Central memory CD4-positive, alpha-beta T cell (primary cell): ENCODE results near the gene HSPA12B.
A peak's percentile ranks its signal among the peaks of the same experiment; 100 is the strongest.
"Not testable (repeated sequence)": the region's sequence is repeated elsewhere in the genome, so short reads cannot be mapped to it uniquely, and the experiment has no call there.

Experiments used
- DNase-seq: peaks from one replicate; pipeline ENCODE4 v3.0.0; 2022

Gene HSPA12B

DNA sequence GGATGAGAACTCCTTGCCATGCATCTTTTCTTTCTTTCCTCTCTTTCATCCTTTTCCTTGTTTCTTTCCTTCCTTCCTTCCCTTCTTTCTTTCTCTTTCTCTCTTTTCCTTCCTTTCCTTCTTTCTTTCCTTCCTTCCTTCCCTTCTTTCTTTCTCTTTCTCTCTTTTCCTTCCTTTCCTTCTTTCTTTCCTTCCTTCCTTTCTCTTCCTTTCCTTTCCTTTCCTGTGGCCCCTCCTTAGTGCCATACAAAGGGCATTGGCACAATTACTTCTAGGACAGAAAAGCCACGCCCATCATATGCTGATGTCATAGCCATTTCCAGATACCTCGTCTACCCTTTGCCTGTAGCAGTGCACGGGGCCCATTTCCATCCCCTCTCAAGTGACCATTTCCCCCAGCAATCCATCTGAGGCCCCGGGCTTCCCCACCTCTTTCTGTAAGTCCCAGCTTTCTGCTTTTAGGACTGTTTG is 56.2 kb downstream of the HSPA12B start:
- no peak for DNase-seq

DNA sequence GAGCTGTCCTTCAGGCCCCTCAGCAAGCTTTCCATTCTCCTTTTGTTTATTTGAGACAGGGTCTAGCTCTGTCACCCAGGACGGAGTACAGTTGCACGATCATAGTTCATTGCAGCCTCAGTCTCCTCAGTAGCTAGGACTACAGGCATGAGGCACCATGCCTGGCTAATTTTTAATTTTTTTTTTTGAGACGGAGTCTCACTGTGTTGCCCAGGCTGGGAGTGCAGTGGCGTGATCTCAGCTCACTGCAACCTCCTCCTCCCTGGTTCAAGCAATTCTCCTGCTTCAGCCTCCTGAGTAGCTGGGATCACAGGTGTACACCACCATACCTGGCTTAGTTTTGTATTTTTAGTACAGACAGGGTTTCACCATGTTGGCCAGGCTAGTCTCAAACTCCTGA is 56.7 kb downstream of the HSPA12B start:
- not testable (repeated sequence) for DNase-seq

DNA sequence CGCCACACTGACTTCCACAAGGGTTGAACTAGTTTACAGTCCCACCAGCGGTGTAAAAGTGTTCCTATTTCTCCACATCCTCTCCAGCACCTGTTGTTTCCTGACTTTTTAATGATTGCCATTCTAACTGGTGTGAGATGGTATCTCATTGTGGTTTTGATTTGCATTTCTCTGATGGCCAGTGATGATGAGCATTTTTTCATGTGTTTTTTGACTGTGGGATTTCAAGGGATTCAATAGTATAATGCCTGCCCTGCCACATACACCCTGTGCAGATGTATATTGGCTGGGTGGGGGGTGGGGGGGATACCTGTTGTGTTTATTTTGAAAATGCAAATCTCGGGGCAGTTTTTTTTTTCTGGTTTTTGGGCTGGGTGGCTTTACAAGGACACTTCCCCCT is 61.7 kb downstream of the HSPA12B start:
- not testable (repeated sequence) for DNase-seq

DNA sequence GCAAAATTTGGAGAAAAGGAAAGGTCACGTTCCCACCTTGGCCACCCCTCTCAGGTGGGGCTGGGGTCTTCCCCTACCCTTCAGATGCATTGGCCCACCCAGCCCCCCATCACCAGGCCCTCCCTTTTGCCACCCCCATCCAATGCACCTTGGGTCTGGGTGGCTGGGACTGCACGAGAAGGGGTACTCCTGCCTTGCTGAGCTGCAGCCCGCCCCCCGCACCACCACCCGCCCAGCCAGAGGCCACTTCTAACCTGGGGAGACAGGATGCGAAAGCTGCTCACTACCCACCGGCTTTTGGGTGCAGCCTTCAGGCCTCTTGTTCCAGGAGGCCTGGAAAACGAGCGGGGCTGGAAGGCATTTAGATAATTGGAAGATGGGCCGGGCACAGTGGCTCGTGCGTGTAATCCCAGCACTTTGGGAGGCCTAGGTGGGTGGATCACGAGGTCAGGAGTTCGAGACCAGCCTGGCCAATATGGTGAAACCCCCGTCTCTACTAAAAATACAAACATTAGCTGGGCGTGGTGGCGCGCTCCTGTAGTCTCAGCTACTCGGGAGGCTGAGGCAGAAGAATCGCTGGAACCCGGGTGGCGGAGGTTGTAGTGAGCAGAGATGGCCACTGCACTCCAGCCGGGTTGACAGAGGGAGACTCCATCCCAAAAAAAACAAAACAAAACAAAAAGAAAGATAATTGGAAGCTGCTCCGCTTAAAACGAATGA is 62.4 kb downstream of the HSPA12B start:
- no peak for DNase-seq

DNA sequence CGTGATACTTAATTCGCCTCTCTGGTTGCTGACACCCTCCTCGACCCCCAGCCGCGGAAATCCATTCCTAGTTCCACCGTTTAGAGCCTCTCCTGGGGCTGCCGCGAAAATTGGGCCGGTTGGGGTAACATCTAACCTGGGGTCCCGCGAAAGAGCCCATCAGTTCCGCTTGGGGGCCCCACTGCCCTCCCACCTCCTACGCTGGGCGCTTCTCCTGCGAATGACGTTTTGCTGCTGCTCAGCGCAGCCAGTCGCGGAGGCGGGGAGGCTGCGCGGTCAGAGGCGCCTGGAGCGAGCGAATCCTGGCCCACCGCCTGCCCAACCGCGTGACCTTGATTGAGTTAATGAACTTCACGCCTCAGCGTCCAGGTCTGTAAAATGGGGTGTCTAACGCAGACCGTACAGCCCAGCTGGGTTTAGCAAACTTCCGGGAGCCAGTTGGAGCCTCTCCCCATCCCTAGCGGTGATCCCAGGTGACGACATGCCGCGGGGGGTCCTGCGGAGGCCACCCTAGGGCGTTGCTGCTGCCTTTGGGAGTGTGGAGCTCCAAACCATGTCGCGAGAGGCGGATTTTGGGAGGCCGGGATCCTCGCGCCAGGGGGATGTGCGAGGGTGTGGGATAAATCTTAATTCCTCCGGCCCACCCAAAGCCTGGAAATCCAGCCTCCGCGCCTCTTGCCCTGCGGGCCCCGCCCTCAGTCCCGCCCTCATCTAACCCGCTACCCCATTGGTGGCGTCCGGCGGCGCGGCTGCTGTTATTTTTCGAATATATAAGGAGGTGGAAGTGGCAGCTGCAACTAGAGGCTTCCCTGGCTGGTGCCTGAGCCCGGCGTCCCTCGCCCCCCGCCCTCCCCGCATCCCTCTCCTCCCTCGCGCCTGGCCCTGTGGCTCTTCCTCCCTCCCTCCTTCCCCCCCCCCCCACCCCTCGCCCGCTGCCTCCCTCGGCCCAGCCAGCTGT is 63.3 kb downstream of the HSPA12B start, which contains the start of gene CDC25B:
Gene CDC25B, plus strand, starts transcription at position 800 of the 958 bp plus-strand sequence. CDS start 222 bp downstream, outside the sequence.
- peak; percentile 79 for DNase-seq

DNA sequence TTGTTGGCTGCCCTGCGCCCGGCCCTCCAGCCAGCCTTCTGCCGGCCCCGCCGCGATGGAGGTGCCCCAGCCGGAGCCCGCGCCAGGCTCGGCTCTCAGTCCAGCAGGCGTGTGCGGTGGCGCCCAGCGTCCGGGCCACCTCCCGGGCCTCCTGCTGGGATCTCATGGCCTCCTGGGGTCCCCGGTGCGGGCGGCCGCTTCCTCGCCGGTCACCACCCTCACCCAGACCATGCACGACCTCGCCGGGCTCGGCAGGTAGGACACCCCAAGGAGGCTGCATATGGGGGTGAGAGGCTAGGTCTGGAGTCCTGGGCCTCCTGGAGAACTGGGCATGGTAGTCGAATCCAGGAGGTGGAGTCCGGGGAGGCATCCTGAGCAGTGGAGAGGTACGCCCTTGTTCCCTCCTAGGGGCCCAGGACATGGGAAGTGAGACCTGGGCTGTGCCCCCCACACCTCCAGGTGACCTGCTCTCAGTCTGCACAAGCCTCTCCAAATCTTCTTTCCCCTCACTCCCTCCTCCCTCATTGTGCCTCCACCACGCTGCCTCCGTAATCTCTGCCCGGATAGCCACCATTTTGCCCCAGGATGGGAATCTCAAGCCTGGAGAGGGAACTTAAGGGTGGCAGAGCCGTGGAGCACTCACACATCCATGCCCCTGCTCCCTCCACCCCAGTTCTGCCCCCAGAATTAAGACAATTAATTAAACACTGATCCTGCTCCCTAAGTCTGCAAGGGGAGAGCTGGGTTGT is 64.2 kb downstream of the HSPA12B start:
- DNase-seq = no peak

DNA sequence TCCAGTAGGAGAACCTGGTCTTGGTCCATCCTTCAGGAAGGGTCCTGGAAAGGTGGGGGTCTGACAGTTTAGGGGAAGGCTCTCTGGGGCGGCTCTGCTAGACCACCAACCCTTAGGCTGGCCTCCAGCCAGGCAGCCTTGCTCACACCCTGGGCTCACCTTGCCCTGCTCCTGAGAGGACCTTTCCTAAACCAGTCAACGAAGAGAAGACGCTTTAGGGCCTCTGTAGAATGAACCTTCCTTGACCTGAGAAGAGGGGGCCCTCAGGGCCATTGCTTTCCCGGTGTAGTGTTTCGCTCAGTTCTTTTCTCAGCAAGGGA is 64.7 kb downstream of the HSPA12B start:
- no peak for DNase-seq

DNA sequence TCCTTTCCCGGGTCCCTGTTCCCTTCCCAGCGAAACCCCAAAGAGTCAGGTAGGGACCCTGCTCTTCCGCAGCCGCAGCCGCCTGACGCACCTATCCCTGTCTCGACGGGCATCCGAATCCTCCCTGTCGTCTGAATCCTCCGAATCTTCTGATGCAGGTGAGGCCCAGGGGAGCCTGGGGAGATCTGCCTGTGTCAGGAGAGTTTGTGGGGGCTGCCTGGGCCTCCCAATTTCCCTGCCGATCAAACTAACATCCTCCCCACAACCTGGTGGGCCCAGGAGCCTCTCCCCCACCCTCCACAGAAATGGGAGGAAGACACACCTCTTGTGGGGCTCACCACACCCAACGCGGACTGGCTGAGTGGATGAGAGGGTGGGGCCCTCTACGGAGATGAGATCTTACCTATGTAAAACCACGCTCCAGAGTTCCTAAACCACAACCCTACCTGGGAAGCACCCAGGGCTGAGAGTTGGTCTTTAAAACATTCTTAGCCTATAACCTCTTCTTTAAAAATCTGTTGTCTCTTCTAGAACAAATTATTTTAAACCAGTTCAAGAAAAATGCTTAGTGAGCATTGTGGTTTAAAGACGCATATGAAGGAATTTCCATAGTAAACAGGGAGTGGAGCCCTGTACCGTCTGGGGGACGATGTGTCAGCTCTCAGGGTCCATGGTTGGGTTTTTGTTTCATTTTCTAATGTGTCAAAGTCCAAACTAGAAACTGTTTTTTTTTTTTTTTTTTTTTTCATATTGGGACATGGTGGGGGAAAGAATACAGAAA is 65.3 kb downstream of the HSPA12B start:
- DNase-seq = peak; percentile 59

DNA sequence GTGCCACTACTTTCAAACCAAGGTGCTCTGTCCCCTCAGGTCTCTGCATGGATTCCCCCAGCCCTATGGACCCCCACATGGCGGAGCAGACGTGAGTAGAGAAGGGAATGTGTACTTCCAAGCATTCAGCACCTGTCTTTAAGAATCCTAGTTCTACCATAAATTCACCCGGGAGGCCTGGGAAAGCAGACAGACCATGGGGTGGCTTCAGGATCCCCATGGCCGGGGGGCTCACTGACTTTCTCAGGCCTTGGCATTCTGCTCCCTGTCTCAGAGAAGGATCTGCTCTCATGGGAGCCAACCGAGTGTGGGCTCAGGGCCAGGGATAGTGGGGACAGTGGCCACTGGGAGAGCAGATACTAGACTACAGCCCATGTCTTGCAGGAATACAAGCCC is 65.9 kb downstream of the HSPA12B start:
- no peak for DNase-seq

DNA sequence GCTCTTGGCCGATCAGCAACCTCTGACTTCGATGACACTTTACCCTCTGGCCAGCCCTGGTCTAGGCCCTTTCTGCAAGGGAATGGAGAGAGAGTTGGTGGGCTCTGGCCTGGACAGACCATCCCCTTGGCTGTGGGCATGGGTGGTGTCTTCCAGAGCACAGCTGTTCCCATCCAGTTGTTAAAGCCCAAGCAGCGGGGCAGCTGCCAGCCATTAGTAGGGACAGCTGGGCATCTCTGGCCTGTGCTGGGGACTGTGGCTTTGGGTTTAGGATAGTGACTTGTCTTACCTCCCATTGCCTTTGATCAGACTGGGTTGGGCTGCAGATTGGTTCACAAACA is 66.4 kb downstream of the HSPA12B start:
- no peak for DNase-seq

DNA sequence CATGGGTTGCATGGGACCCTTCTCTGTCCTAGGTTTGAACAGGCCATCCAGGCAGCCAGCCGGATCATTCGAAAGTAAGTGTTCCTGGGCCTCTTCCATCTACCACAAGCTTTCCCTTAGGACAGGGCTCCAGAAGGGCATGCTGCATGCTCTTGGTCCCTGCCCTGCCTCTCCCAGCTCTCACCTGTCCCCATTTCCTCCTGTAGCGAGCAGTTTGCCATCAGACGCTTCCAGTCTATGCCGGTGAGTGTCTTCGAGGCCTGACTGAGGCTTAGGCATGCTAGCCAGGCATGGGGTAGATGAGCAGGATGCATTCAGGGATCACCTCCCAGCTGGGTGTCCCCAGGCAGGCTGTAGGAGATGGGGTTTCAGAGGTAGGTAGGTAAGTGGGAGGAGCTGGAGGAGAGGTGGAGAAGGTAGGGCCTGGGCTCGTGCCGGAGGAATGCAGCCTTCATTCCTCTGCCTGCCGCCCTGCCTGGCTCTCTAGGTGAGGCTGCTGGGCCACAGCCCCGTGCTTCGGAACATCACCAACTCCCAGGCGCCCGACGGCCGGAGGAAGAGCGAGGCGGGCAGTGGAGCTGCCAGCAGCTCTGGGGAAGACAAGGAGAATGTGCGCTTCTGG is 67.9 kb downstream of the HSPA12B start:
- DNase-seq = no peak

DNA sequence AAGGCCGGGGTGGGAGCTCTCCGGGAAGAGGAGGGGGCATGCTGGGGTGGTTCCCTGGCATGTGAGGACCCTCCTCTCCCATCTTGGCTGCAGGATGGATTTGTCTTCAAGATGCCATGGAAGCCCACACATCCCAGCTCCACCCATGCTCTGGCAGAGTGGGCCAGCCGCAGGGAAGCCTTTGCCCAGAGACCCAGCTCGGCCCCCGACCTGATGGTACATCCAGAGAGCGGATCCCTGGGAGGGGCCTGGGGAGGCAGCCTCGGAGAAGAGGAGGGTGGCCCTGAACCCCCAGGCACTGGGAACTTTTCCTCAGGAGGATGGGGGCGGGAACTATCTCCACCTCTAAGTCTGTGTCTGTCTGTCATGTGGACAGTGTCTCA is 68.4 kb downstream of the HSPA12B start:
- no peak for DNase-seq

DNA sequence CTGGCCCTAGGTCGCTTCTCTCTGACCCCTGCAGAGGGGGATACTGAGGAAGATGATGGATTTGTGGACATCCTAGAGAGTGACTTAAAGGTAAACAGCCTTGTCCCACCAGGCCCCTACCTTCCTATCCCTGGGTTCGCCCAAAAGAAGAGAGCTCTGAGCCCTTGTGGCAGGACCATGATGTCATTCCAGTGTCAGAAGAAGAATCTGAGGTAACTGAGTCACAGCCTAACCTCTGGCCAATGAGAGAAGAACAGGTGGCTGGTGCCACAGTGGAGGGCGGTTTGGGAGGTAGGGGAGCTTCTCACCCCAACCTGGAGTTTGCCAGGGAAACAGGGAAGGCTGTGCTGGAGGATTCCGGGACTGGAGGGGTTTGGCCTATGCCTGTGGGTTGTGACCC is 68.8 kb downstream of the HSPA12B start:
- DNase-seq = no peak

DNA sequence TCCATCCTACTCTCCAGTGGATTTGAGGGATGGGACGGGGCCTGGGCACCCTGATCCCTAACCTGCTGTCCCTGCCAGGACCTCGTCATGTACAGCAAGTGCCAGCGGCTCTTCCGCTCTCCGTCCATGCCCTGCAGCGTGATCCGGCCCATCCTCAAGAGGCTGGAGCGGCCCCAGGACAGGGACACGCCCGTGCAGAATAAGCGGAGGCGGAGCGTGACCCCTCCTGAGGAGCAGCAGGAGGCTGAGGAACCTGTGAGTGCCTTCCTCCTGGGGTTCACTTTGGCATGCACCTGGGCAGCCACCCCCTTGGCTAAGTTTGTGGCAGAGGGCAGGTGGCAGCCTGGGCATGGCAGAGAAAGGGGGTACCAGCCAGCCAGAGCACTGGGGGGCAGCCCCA is 69.4 kb downstream of the HSPA12B start:
- no peak for DNase-seq
